ENCODE results near the gene DENND6B.
A peak's percentile ranks its signal among the peaks of the same experiment; 100 is the strongest.

The DENND6B gene

GRCh38 chr22:50314081-50314454, 12.7 kb downstream of the DENND6B start:
- H3K4me2 ChIP-seq (ENCODE audit: low read length, poor library complexity, severe bottlenecking) = no peak overlapping the region
- H3K4ac ChIP-seq (ENCODE audit: low read depth in 1 of 2, low read length in 2 of 2) = no peak overlapping the region
- WGBS = 87% methylated on average over 14 of the region's 14 CpGs
- no peak overlapping the region for H3K9ac ChIP-seq (ENCODE audit: low read length)
- H3K14ac ChIP-seq (ENCODE audit: low read length in 2 of 2) = peak overlapping the region in 1 of 2 experiments; percentile 19
- no peak overlapping the region for H3K4me3 ChIP-seq (ENCODE audit: insufficient read depth in 1 of 2, low read depth in 1 of 2, low read length in 2 of 2)
- no peak overlapping the region for H2AFZ ChIP-seq (ENCODE audit: low read depth, low read length)
- H2BK5ac ChIP-seq (ENCODE audit: low read depth, low read length, poor library complexity, severe bottlenecking) = no peak overlapping the region
- H4K8ac ChIP-seq (ENCODE audit: low read length) = peak overlapping the region; percentile 7
- H3K4me1 ChIP-seq (ENCODE audit: control insufficient read depth, insufficient read depth, low read depth, low read length) = peaks cover 22% of the 10 kb centered on the region
- no peaks in the 10 kb centered on the region for H3K27me3 ChIP-seq (ENCODE audit: control insufficient read depth in 1 of 2, insufficient read depth in 1 of 2, low read length in 2 of 2)
- no peaks in the 10 kb centered on the region for H3K9me3 ChIP-seq (ENCODE audit: control insufficient read depth, low read length)
- no peak overlapping the region for H2BK12ac ChIP-seq (ENCODE audit: low read length in 2 of 2)
- H3K27ac ChIP-seq (ENCODE audit: low read length, poor library complexity, severe bottlenecking) = no peak overlapping the region
- H2BK15ac ChIP-seq (ENCODE audit: low read depth, poor library complexity, severe bottlenecking) = no peak overlapping the region
- no peak for DNase-seq
- H4K91ac ChIP-seq (ENCODE audit: low read length) = no peak overlapping the region
- no peak overlapping the region for H2BK120ac ChIP-seq (ENCODE audit: low read depth, low read length)
- H3K18ac ChIP-seq (ENCODE audit: low read depth in 1 of 2, low read length in 2 of 2) = no peak overlapping the region
- H2AK5ac ChIP-seq (ENCODE audit: low read length, severe bottlenecking) = peak overlapping the region; percentile 2
- H3K36me3 ChIP-seq (ENCODE audit: control insufficient read depth in 1 of 2, insufficient read depth in 2 of 2, low read depth in 1 of 2, low read length in 2 of 2) = peaks cover 0 to 16% of the 10 kb centered on the region in 2 experiments
- no peak overlapping the region for H3K23ac ChIP-seq (ENCODE audit: low read length in 2 of 2)
- H3K79me1 ChIP-seq (replicated peaks; ENCODE audit: low read length, poor library complexity, severe bottlenecking) = no peaks in the 10 kb centered on the region

- H3K27me3 ChIP-seq (ENCODE audit: control insufficient read depth in 1 of 2, insufficient read depth in 1 of 2, low read length in 2 of 2) = no peaks in the 10 kb centered on the region
- H3K18ac ChIP-seq (ENCODE audit: low read depth in 1 of 2, low read length in 2 of 2) = no peak overlapping the region
- no peak overlapping the region for H4K8ac ChIP-seq (ENCODE audit: low read length)
- no peak overlapping the region for H3K14ac ChIP-seq (ENCODE audit: low read length in 2 of 2)
- no peak overlapping the region for H2AK5ac ChIP-seq (ENCODE audit: low read length, severe bottlenecking)
- H3K23ac ChIP-seq (ENCODE audit: low read length in 2 of 2) = no peak overlapping the region
- no peaks in the 10 kb centered on the region for H3K79me1 ChIP-seq (replicated peaks; ENCODE audit: low read length, poor library complexity, severe bottlenecking)
- no peak overlapping the region for H2BK15ac ChIP-seq (ENCODE audit: low read depth, poor library complexity, severe bottlenecking)
- no peak overlapping the region for H3K4me3 ChIP-seq (ENCODE audit: insufficient read depth in 1 of 2, low read depth in 1 of 2, low read length in 2 of 2)
- no peak overlapping the region for H3K4me2 ChIP-seq (ENCODE audit: low read length, poor library complexity, severe bottlenecking)
- no peak overlapping the region for H2BK5ac ChIP-seq (ENCODE audit: low read depth, low read length, poor library complexity, severe bottlenecking)
- H2BK120ac ChIP-seq (ENCODE audit: low read depth, low read length) = no peak overlapping the region
- peaks cover 26% of the 10 kb centered on the region for H3K4me1 ChIP-seq (ENCODE audit: control insufficient read depth, insufficient read depth, low read depth, low read length)
- 93% methylated on average over 16 of the region's 17 CpGs for WGBS
- no peak overlapping the region for H2BK12ac ChIP-seq (ENCODE audit: low read length in 2 of 2)
- no peak overlapping the region for H3K4ac ChIP-seq (ENCODE audit: low read depth in 1 of 2, low read length in 2 of 2)
- H2AFZ ChIP-seq (ENCODE audit: low read depth, low read length) = no peak overlapping the region
- H3K9ac ChIP-seq (ENCODE audit: low read length) = no peak overlapping the region
- H3K27ac ChIP-seq (ENCODE audit: low read length, poor library complexity, severe bottlenecking) = no peak overlapping the region
- peaks cover 0 to 16% of the 10 kb centered on the region in 2 experiments for H3K36me3 ChIP-seq (ENCODE audit: control insufficient read depth in 1 of 2, insufficient read depth in 2 of 2, low read depth in 1 of 2, low read length in 2 of 2)
- DNase-seq = no peak
- H4K91ac ChIP-seq (ENCODE audit: low read length) = no peak overlapping the region
- H3K9me3 ChIP-seq (ENCODE audit: control insufficient read depth, low read length) = no peaks in the 10 kb centered on the region
These were observed 13.2 kb downstream of the DENND6B start for GRCh38 chr22:50313600-50313999.

- no peak overlapping the region for H2AK5ac ChIP-seq (ENCODE audit: low read length, severe bottlenecking)
- H3K4me2 ChIP-seq (ENCODE audit: low read length, poor library complexity, severe bottlenecking) = no peak overlapping the region
- no peak overlapping the region for H3K18ac ChIP-seq (ENCODE audit: low read depth in 1 of 2, low read length in 2 of 2)
- H2BK120ac ChIP-seq (ENCODE audit: low read depth, low read length) = no peak overlapping the region
- no peak overlapping the region for H2BK12ac ChIP-seq (ENCODE audit: low read length in 2 of 2)
- peaks cover 32% of the 10 kb centered on the region for H3K4me1 ChIP-seq (ENCODE audit: control insufficient read depth, insufficient read depth, low read depth, low read length)
- H4K8ac ChIP-seq (ENCODE audit: low read length) = no peak overlapping the region
- no peak overlapping the region for H2BK15ac ChIP-seq (ENCODE audit: low read depth, poor library complexity, severe bottlenecking)
- 87% methylated on average over 6 of the region's 7 CpGs for WGBS
- DNase-seq = no peak
- no peak overlapping the region for H3K27ac ChIP-seq (ENCODE audit: low read length, poor library complexity, severe bottlenecking)
- no peak overlapping the region for H3K23ac ChIP-seq (ENCODE audit: low read length in 2 of 2)
- H3K4me3 ChIP-seq (ENCODE audit: insufficient read depth in 1 of 2, low read depth in 1 of 2, low read length in 2 of 2) = peak overlapping the region in 1 of 2 experiments; percentile 15
- no peak overlapping the region for H2AFZ ChIP-seq (ENCODE audit: low read depth, low read length)
- no peak overlapping the region for H3K4ac ChIP-seq (ENCODE audit: low read depth in 1 of 2, low read length in 2 of 2)
- H3K9ac ChIP-seq (ENCODE audit: low read length) = no peak overlapping the region
- H3K36me3 ChIP-seq (ENCODE audit: control insufficient read depth in 1 of 2, insufficient read depth in 2 of 2, low read depth in 1 of 2, low read length in 2 of 2) = peaks cover 0 to 16% of the 10 kb centered on the region in 2 experiments
- no peak overlapping the region for H4K91ac ChIP-seq (ENCODE audit: low read length)
- H3K9me3 ChIP-seq (ENCODE audit: control insufficient read depth, low read length) = no peaks in the 10 kb centered on the region
- no peaks in the 10 kb centered on the region for H3K79me1 ChIP-seq (replicated peaks; ENCODE audit: low read length, poor library complexity, severe bottlenecking)
- H2BK5ac ChIP-seq (ENCODE audit: low read depth, low read length, poor library complexity, severe bottlenecking) = no peak overlapping the region
- no peak overlapping the region for H3K14ac ChIP-seq (ENCODE audit: low read length in 2 of 2)
- no peaks in the 10 kb centered on the region for H3K27me3 ChIP-seq (ENCODE audit: control insufficient read depth in 1 of 2, insufficient read depth in 1 of 2, low read length in 2 of 2)
These were observed 13.8 kb downstream of the DENND6B start for GRCh38 chr22:50313021-50313420.

- no peak overlapping the region for H2BK5ac ChIP-seq (ENCODE audit: low read depth, low read length, poor library complexity, severe bottlenecking)
- H3K4me3 ChIP-seq (ENCODE audit: insufficient read depth in 1 of 2, low read depth in 1 of 2, low read length in 2 of 2) = no peak overlapping the region
- H2AFZ ChIP-seq (ENCODE audit: low read depth, low read length) = no peak overlapping the region
- no peak overlapping the region for H2BK15ac ChIP-seq (ENCODE audit: low read depth, poor library complexity, severe bottlenecking)
- H4K8ac ChIP-seq (ENCODE audit: low read length) = no peak overlapping the region
- 95% methylated on average over 11 of the region's 12 CpGs for WGBS
- no peak for DNase-seq
- no peak overlapping the region for H3K18ac ChIP-seq (ENCODE audit: low read depth in 1 of 2, low read length in 2 of 2)
- peaks cover 35% of the 10 kb centered on the region for H3K4me1 ChIP-seq (ENCODE audit: control insufficient read depth, insufficient read depth, low read depth, low read length)
- H3K79me1 ChIP-seq (replicated peaks; ENCODE audit: low read length, poor library complexity, severe bottlenecking) = no peaks in the 10 kb centered on the region
- no peak overlapping the region for H3K4me2 ChIP-seq (ENCODE audit: low read length, poor library complexity, severe bottlenecking)
- no peak overlapping the region for H2BK12ac ChIP-seq (ENCODE audit: low read length in 2 of 2)
- no peak overlapping the region for H4K91ac ChIP-seq (ENCODE audit: low read length)
- H3K23ac ChIP-seq (ENCODE audit: low read length in 2 of 2) = no peak overlapping the region
- H3K9ac ChIP-seq (ENCODE audit: low read length) = no peak overlapping the region
- H3K9me3 ChIP-seq (ENCODE audit: control insufficient read depth, low read length) = no peaks in the 10 kb centered on the region
- H3K14ac ChIP-seq (ENCODE audit: low read length in 2 of 2) = no peak overlapping the region
- no peak overlapping the region for H3K27ac ChIP-seq (ENCODE audit: low read length, poor library complexity, severe bottlenecking)
- peaks cover 0 to 16% of the 10 kb centered on the region in 2 experiments for H3K36me3 ChIP-seq (ENCODE audit: control insufficient read depth in 1 of 2, insufficient read depth in 2 of 2, low read depth in 1 of 2, low read length in 2 of 2)
- no peak overlapping the region for H2AK5ac ChIP-seq (ENCODE audit: low read length, severe bottlenecking)
- H3K27me3 ChIP-seq (ENCODE audit: control insufficient read depth in 1 of 2, insufficient read depth in 1 of 2, low read length in 2 of 2) = no peaks in the 10 kb centered on the region
- H3K4ac ChIP-seq (ENCODE audit: low read depth in 1 of 2, low read length in 2 of 2) = no peak overlapping the region
- H2BK120ac ChIP-seq (ENCODE audit: low read depth, low read length) = no peak overlapping the region
These were observed 14.4 kb downstream of the DENND6B start for GRCh38 chr22:50312371-50312770.
